Subcutaneous abdominal adipose tissue (tissue), 5 donors: ENCODE data around the gene MILR1.
"Not testable (repeated sequence)": the region's sequence is repeated elsewhere in the genome, so short reads cannot be mapped to it uniquely, and the experiment has no call there.

Experiments used
- H3K27ac ChIP-seq: one replicate; pipeline ENCODE4 v1.7.0; 2013; ENCODE audit warnings: low read depth, mild to moderate bottlenecking, inconsistent platforms, low read length, moderate library complexity
- H3K27me3 ChIP-seq, 5 donors: one replicate each; pipeline ENCODE4 v1.7.0; 2013; ENCODE audit warnings: low read length in 5 of 5, inconsistent platforms in 1 of 5; ENCODE audit not compliant: control insufficient read depth in 5 of 5, insufficient read depth in 4 of 5
- H3K36me3 ChIP-seq, 5 donors: one replicate each; pipeline ENCODE4 v1.7.0; 2013; ENCODE audit warnings: low read length in 5 of 5; ENCODE audit not compliant: control insufficient read depth in 5 of 5, insufficient read depth in 5 of 5
- H3K4me1 ChIP-seq, 5 donors: one replicate each; pipeline ENCODE4 v1.7.0; 2013; ENCODE audit warnings: low read length in 5 of 5, mild to moderate bottlenecking in 3 of 5, moderate library complexity in 1 of 5; ENCODE audit not compliant: control insufficient read depth in 5 of 5, insufficient read depth in 5 of 5
- H3K4me3 ChIP-seq, 5 donors: one replicate each; pipeline ENCODE4 v1.7.0; 2013; ENCODE audit warnings: low read length in 5 of 5, low read depth in 1 of 5
- H3K9ac ChIP-seq, 5 donors: one replicate each; pipeline ENCODE4 v1.7.0; 2013; ENCODE audit warnings: low read length in 5 of 5, mild to moderate bottlenecking in 4 of 5, moderate library complexity in 3 of 5
- H3K9me3 ChIP-seq, 5 donors: one replicate each; pipeline ENCODE4 v1.7.0; 2013; ENCODE audit warnings: low read length in 5 of 5; ENCODE audit not compliant: control insufficient read depth in 5 of 5
- donor health status: healthy.
- donor health status: healthy.
- donor health status: healthy.
- donor health status: healthy.
- donor health status: healthy.

Gene MILR1

GRCh38 chr17:64466834-64467233 is 17.9 kb downstream of the MILR1 start:
- H3K4me1 ChIP-seq, H3K4me3 ChIP-seq, H3K27ac ChIP-seq, H3K9me3 ChIP-seq, H3K27me3 ChIP-seq, H3K9ac ChIP-seq: not testable (repeated sequence)
- peaks cover 0 to 17% (median 3%) of the 10 kb centered on the region in 5 donors for H3K36me3 ChIP-seq

GRCh38 chr17:64470625-64471024 is 21.7 kb downstream of the MILR1 start:
- Histone ChIP-seq H3K4me1 (no peaks in the 10 kb centered on the region), H3K27ac (no peak overlapping the region), H3K4me3 (no peak overlapping the region), H3K9ac (no peak overlapping the region), H3K27me3 (no peaks in the 10 kb centered on the region), H3K36me3 (peaks cover 0 to 17% (median 3%) of the 10 kb centered on the region in 5 donors), H3K9me3 (no peaks in the 10 kb centered on the region)

- H3K4me1 ChIP-seq = no peaks in the 10 kb centered on the region
- H3K27me3 ChIP-seq = no peaks in the 10 kb centered on the region
- H3K9me3 ChIP-seq = no peaks in the 10 kb centered on the region
- peaks cover 0 to 12% (median 2%) of the 10 kb centered on the region in 5 donors for H3K36me3 ChIP-seq
- H3K4me3 ChIP-seq = no peak overlapping the region
- H3K9ac ChIP-seq = no peak overlapping the region
- H3K27ac ChIP-seq = no peak overlapping the region
These were observed 22.5 kb downstream of the MILR1 start for GRCh38 chr17:64471440-64471839.

GRCh38 chr17:64472564-64472963 is 23.6 kb downstream of the MILR1 start:
- Histone ChIP-seq H3K9ac (no peak overlapping the region), H3K9me3 (no peaks in the 10 kb centered on the region), H3K27ac (no peak overlapping the region), H3K4me3 (no peak overlapping the region), H3K36me3 (peaks cover 0 to 10% (median 4%) of the 10 kb centered on the region in 5 donors), H3K27me3 (no peaks in the 10 kb centered on the region), H3K4me1 (no peaks in the 10 kb centered on the region)

GRCh38 chr17:64477849-64478248 is 28.9 kb downstream of the MILR1 start:
- Histone ChIP-seq H3K36me3 (peaks cover 9 to 20% (median 17%) of the 10 kb centered on the region in 5 donors), H3K9me3 (no peaks in the 10 kb centered on the region), H3K9ac (no peak overlapping the region), H3K4me1 (no peaks in the 10 kb centered on the region), H3K27me3 (no peaks in the 10 kb centered on the region), H3K4me3 (no peak overlapping the region), H3K27ac (no peak overlapping the region)

GRCh38 chr17:64480951-64481350 is 32.0 kb downstream of the MILR1 start:
- H3K36me3 ChIP-seq = peaks cover 20 to 45% (median 22%) of the 10 kb centered on the region in 5 donors
- no peak overlapping the region for H3K4me3 ChIP-seq
- H3K27ac ChIP-seq = no peak overlapping the region
- H3K9me3 ChIP-seq = no peaks in the 10 kb centered on the region
- H3K27me3 ChIP-seq = no peaks in the 10 kb centered on the region
- H3K4me1 ChIP-seq = no peaks in the 10 kb centered on the region
- H3K9ac ChIP-seq = no peak overlapping the region

- Histone ChIP-seq H3K4me3 (no peak overlapping the region), H3K27me3 (no peaks in the 10 kb centered on the region), H3K36me3 (peaks cover 17 to 55% (median 25%) of the 10 kb centered on the region in 5 donors), H3K9me3 (no peaks in the 10 kb centered on the region), H3K9ac (no peak overlapping the region), H3K27ac (no peak overlapping the region), H3K4me1 (no peaks in the 10 kb centered on the region)
These were observed 35.5 kb downstream of the MILR1 start for GRCh38 chr17:64484380-64484779.

- peaks cover 13 to 54% (median 25%) of the 10 kb centered on the region in 5 donors for H3K36me3 ChIP-seq
These were observed 39.4 kb downstream of the MILR1 start for GRCh38 chr17:64488301-64488700.

GRCh38 chr17:64491034-64491860 is 42.3 kb downstream of the MILR1 start:
- H3K4me3 ChIP-seq = no peak overlapping the region
- peaks cover 3 to 17% (median 13%) of the 10 kb centered on the region in 5 donors for H3K4me1 ChIP-seq
- peaks cover 6 to 29% (median 18%) of the 10 kb centered on the region in 5 donors for H3K36me3 ChIP-seq
- H3K9ac ChIP-seq = no peak overlapping the region
- no peaks in the 10 kb centered on the region for H3K9me3 ChIP-seq
- H3K27me3 ChIP-seq = no peaks in the 10 kb centered on the region
- H3K27ac ChIP-seq = no peak overlapping the region

More at GRCh38 chr17:64488301-64488700, 39.4 kb downstream of the MILR1 start:
- Histone ChIP-seq H3K27ac (no peak overlapping the region), H3K9ac (no peak overlapping the region), H3K4me1 (no peaks in the 10 kb centered on the region), H3K9me3 (no peaks in the 10 kb centered on the region), H3K27me3 (no peaks in the 10 kb centered on the region), H3K4me3 (no peak overlapping the region)

GRCh38 chr17:64491994-64492393 is 43.1 kb downstream of the MILR1 start:
- Histone ChIP-seq H3K9me3 (no peaks in the 10 kb centered on the region), H3K4me3 (no peak overlapping the region), H3K36me3 (peaks cover 6 to 28% (median 18%) of the 10 kb centered on the region in 5 donors), H3K9ac (no peak overlapping the region), H3K4me1 (peaks cover 5 to 23% (median 19%) of the 10 kb centered on the region in 5 donors), H3K27ac (no peak overlapping the region), H3K27me3 (no peaks in the 10 kb centered on the region)
